ENCODE data around the gene ATXN7L1. TPM values are rescaled to one million over a fixed set of nuclear protein-coding genes. Genes with fewer than 3 reads are reported as not detected.

ATXN7L1 gene
- total and polyA plus RNA-seq, 2 donors (not counting 1 experiment from before 2014, with no cell fraction given), result 7.1 to 40.6 TPM

GRCh38 chr7:105625986-105626385 is 250.4 kb downstream of the ATXN7L1 start:
- H3K9ac ChIP-seq (ENCODE audit: low read length), result no peak overlapping the region
- no peak overlapping the region for H2AFZ ChIP-seq (ENCODE audit: insufficient read depth, low read depth, low read length, poor library complexity, severe bottlenecking)
- H3K9me3 ChIP-seq (ENCODE audit: control extremely low read depth in 1 of 3, control insufficient read depth in 2 of 3, insufficient read depth in 1 of 3, low read length in 2 of 3), result peaks cover 0 to 6% (median 0%) of the 10 kb centered on the region in 3 donors
- H4K20me1 ChIP-seq (ENCODE audit: control insufficient read depth, insufficient read depth, low read length, poor library complexity, severe bottlenecking), result no peaks in the 10 kb centered on the region
- Mint-ChIP-seq H3K9me3 (ENCODE audit: insufficient read depth) (peaks cover 8% of the 10 kb centered on the region), H3K27ac (no peak overlapping the region), H3K4me1 (no peaks in the 10 kb centered on the region), H3K27me3 (no peaks in the 10 kb centered on the region), H3K4me3 (no peak overlapping the region)
- CTCF ChIA-PET, result no interaction called here
- no CpG with 5 or more reads among the region's 2 CpGs for WGBS (ENCODE audit: insufficient coverage)
- no peak overlapping the region for H3K4me3 ChIP-seq (ENCODE audit: control extremely low read depth in 1 of 5, extremely low read depth in 1 of 5, insufficient read depth in 1 of 5, low read depth in 2 of 5, low read length in 4 of 5)
- H3K79me2 ChIP-seq (ENCODE audit: control insufficient read depth, insufficient read depth, low read length), result no peaks in the 10 kb centered on the region
- peaks cover 18 to 66% of the 10 kb centered on the region in 2 experiments for H3K36me3 ChIP-seq (replicated peaks in 1 of 2; ENCODE audit: control extremely low read depth in 1 of 2, control insufficient read depth in 1 of 2, extremely low read depth in 1 of 2, insufficient read depth in 2 of 2, low read length in 1 of 2)
- no peak overlapping the region for H3K4me2 ChIP-seq (replicated peaks; ENCODE audit: low read depth, low read length, poor library complexity, severe bottlenecking)
- TF ChIP-seq EZH2 (IDR thresholded peaks at IDR 0.05; ENCODE audit: borderline replicate concordance, insufficient read depth, low read depth, low read length, poor library complexity, severe bottlenecking) (no peak), CTCF (IDR thresholded peaks at IDR 0.05) (no peak)
- H3K27me3 ChIP-seq (replicated peaks in 1 of 4; ENCODE audit: control extremely low read depth in 1 of 4, control insufficient read depth in 3 of 4, insufficient read depth in 4 of 4, low read length in 3 of 4), result no peaks in the 10 kb centered on the region
- POLR2A ChIA-PET, result no interaction called here
- DNase-seq (no peak), ATAC-seq (ENCODE audit: low read depth) (no peak)
- H3K27ac ChIP-seq (ENCODE audit: low read length in 2 of 2), result no peak overlapping the region
- intact Hi-C loops (cut with micrococcal nuclease), result no loop called here
- H3K4me1 ChIP-seq (ENCODE audit: control insufficient read depth in 2 of 2, insufficient read depth in 2 of 2, low read length in 2 of 2), result no peaks in the 10 kb centered on the region

- peaks cover 14 to 68% of the 10 kb centered on the region in 2 experiments for H3K36me3 ChIP-seq (replicated peaks in 1 of 2; ENCODE audit: control extremely low read depth in 1 of 2, control insufficient read depth in 1 of 2, extremely low read depth in 1 of 2, insufficient read depth in 2 of 2, low read length in 1 of 2)
Measured at GRCh38 chr7:105623906-105624305, 252.5 kb downstream of the ATXN7L1 start.

More at GRCh38 chr7:105623906-105624305, 252.5 kb downstream of the ATXN7L1 start:
- TF ChIP-seq EZH2 (IDR thresholded peaks at IDR 0.05; ENCODE audit: borderline replicate concordance, insufficient read depth, low read depth, low read length, poor library complexity, severe bottlenecking) (no peak), CTCF (IDR thresholded peaks at IDR 0.05) (no peak)
- H3K27ac Mint-ChIP-seq, result no peak overlapping the region
- Histone ChIP-seq H4K20me1 (ENCODE audit: control insufficient read depth, insufficient read depth, low read length, poor library complexity, severe bottlenecking) (no peaks in the 10 kb centered on the region), H3K27me3 (replicated peaks in 1 of 4; ENCODE audit: control extremely low read depth in 1 of 4, control insufficient read depth in 3 of 4, insufficient read depth in 4 of 4, low read length in 3 of 4) (no peaks in the 10 kb centered on the region), H3K79me2 (ENCODE audit: control insufficient read depth, insufficient read depth, low read length) (no peaks in the 10 kb centered on the region), H3K4me1 (ENCODE audit: control insufficient read depth in 2 of 2, insufficient read depth in 2 of 2, low read length in 2 of 2) (no peaks in the 10 kb centered on the region), H2AFZ (ENCODE audit: insufficient read depth, low read depth, low read length, poor library complexity, severe bottlenecking) (no peak overlapping the region), H3K4me2 (replicated peaks; ENCODE audit: low read depth, low read length, poor library complexity, severe bottlenecking) (no peak overlapping the region), H3K4me3 (ENCODE audit: control extremely low read depth in 1 of 5, extremely low read depth in 1 of 5, insufficient read depth in 1 of 5, low read depth in 2 of 5, low read length in 4 of 5) (no peak overlapping the region), H3K27ac (ENCODE audit: low read length in 2 of 2) (no peak overlapping the region), H3K9ac (ENCODE audit: low read length) (no peak overlapping the region), H3K9me3 (ENCODE audit: control extremely low read depth in 1 of 3, control insufficient read depth in 2 of 3, insufficient read depth in 1 of 3, low read length in 2 of 3) (peaks cover 0 to 6% (median 0%) of the 10 kb centered on the region in 3 donors)
- H3K27me3 Mint-ChIP-seq, result no peaks in the 10 kb centered on the region
- no peak for ATAC-seq (ENCODE audit: low read depth)
- WGBS (ENCODE audit: insufficient coverage), result 93% methylated on average over 6 of the region's 15 CpGs
- ChIA-PET CTCF (no interaction called here), POLR2A (no interaction called here)
- DNase-seq, result no peak
- intact Hi-C loops (cut with micrococcal nuclease), result no loop called here
- H3K4me3 Mint-ChIP-seq, result no peak overlapping the region
- peaks cover 8% of the 10 kb centered on the region for H3K9me3 Mint-ChIP-seq (ENCODE audit: insufficient read depth)
- no peaks in the 10 kb centered on the region for H3K4me1 Mint-ChIP-seq
